Anterior cingulate cortex (tissue), 58 donors: Measurements from ENCODE around the gene AP3D1.
A peak's percentile ranks its signal among the peaks of the same experiment; 100 is the strongest.

Source experiments
- DNase-seq, 58 donors: peaks; one replicate each; lab custom pipeline; 2025; lab: John Stamatoyannopoulos, UW

Gene AP3D1

DNA sequence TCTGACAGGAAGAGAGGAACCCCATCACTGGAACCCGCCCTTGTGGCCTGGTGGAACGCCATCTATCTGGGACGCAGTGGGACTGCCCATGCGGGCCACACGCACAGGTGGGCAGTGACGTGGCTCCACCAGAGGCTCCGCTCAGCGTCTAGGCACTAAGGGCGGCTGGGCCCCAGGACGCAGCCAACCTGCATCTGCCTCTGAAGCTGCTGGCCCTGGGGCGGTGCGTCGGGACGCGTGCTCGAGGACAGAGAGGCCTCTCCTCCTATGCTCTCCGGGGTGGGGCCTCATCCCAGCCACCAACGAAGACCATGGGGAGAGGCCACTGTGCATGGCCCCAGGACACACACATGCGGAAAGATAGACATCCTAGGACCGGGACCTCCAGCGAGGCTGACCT lies 36.5 kb downstream of the AP3D1 start:
- no peak for DNase-seq

DNA sequence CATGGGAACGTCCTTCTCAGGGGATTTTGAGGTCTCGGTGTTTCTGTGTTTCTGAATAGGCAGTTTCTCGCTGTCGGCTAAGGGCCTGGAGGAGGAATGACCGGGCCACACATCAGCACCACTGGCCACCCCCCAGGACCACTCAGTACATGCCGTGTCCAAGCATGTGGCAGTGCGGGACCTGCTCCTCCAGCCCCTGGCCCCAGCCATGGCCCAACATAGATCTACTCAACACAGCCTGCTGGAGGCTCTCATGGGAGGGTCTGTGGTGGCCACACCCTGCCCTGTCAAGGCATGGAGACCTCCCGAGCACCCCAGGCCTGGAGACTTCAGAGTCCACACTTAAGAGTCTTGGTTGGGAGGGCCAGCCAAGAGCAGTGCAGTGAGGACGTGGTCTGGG lies 37.1 kb downstream of the AP3D1 start:
- no peak for DNase-seq

DNA sequence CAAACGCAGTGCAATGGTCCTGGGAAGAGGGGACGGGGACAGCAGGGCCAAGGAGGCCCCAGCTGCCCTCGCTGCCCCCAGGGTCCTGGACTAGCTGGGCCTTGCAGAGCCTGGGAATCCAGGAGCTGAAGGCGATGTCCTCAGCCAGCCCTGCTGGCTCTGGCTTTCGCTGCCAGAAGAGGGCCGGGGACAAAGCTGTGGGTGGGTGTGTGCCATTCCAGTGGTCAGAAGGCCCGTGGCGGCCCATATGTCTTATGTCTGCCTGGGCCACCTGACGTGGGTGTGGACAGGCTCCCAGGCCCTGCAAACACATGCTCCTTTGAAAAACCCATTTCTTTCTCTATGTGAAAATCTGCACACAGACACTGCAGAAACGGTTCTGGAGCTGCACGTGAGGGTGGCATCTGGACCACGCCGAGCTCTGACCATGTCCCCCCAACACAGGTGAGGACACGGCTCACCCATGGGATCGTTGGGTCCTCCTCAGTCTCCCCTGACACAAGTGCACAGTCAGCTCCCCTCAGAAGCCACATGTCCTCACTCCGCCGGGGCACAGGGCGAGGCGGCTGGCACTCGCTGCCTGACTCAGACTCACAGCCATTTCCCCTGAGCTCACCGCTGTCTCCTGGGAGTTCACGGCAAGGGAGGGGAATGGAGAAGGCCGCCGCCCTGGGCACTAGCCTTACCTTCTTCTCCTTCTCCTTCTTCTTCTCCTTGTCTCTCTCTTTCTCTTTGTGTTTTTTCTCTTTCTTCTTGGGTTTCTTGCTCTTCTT lies 37.7 kb downstream of the AP3D1 start:
- no peak for DNase-seq

DNA sequence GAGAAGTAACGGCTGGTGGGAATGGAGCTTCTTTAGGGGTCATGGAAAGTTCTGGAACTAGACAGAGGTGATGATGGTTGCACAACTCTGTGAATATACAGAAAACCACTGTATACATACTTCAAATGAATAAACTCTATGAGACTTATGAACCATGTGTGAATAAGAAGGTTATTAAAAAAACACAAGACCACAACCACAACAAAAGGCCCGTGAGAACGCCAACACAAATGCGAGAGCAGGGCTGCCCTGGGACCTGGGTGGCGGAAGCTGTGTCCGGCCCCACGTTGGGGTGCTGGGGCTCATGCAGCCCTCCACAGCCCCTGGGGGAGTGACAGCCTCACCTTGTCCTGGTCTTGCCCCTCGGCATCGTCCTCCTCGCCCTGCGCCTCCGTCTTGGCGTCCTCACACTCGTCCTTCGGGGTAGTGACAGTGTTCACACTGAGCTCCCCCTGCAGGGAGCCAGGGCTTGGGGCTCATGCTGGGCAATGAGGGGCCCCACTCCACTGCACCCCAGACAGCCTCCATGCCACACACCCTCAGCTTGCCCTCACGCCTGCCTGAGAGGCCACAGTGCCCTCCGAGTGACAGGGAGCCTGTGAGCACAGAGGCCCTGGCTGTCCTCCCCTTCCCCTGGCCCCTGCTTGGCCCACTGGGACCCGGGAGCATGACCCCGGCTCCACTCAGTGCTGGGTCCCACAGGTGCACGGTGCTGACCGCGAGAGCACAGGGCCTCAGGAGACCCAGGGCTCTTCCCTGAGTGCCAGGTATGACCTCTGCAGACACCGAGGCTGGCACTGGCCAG lies 38.6 kb downstream of the AP3D1 start:
- no peak for DNase-seq

DNA sequence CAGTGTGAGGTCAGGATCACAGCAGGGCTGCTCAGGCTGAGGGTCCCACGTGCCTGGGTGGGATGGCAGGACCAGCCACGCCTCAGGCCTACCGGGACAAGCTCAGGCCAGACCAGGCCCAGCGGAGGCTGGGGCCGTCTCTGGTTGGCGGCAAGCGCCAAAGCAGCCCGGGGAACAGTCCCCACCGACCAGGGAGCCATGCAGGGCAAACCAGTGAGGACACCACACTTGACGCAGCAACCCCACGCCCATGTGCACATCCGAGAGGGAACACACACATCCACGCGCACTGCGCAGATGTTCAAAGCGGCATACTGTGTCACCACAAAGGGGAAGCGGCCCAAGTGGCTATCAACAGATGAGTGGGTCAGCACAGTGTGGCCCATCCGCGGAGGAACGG lies 39.5 kb downstream of the AP3D1 start:
- DNase-seq: no peak

DNA sequence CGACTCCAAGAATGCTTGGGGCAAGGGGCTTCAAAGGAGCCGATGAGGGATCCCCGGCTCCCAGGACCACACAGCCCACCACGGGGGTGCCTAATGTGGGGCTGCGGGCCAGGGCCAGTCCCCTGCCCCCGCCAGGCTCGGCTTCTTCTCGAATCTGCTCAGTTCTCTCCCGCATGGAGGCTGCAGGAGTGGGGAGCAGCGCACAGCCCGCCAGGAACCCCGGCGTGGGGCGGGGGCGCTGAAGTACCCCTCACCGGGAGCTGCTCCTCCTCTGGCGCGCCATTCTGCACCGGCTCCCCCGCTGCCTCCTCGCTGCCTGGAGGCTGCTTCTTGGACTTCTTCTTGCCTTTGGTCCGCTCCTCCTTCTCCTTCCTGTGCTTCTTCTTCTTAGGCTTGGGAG lies 39.9 kb downstream of the AP3D1 start:
- no peak for DNase-seq

DNA sequence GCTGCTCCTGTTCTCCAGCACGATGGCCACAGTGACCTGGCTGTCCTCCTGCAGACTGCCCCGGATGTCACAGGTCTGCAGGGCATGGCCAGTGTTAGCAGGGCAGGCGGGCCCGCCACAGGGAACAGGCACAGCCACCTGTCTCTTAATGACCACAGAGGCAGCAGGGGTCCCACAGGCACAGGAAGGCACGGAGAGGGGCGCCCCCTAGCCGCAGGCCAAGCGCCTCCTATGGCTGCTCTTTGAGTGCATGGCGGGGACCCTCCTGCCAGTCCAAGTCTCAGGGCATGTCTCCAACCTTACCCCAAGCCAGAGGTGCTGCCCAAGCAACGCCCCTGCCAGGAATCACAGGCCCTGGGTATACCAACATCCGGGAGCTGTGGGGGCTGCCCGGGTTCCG lies 40.5 kb downstream of the AP3D1 start:
- DNase-seq: no peak

DNA sequence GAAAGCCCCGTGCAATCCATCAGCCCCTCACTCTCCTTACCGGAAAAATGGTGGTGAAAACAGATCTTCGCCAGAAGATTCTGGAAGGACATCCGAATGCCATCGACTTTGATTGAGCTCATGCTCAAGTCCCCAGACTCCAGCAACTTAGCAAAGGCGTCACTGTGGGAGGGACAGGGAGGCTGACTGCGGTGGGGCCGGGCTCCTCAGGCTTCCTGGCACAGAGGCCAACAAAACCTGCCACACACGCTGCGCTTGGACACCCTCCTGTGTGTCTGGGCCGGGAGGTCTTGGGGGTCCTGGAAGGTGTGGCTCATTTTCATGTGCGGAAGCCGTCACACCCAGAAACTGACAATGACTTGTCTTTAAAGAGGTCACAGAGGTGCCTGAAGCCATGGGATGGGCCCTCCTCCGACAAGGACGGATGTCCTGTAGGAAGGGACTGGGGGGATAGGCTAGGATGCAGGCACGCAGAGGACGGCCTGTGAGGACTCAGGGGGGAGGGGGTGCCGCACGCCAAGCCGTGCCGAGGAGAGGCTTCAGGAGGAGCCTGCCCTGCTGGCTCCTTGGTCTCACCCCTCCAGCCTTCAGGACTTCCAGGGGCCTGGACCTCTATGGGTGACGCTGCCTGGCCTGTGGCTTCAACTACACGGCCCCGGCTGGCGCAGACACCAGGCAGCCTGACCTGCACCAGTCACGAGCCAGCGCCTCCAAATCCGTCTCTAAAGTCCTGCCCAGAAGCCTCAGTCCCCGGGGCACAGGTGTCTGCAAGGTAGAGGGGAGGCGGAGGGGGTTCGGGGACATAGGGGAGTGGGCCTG lies 42.1 kb downstream of the AP3D1 start:
- no peak for DNase-seq

DNA sequence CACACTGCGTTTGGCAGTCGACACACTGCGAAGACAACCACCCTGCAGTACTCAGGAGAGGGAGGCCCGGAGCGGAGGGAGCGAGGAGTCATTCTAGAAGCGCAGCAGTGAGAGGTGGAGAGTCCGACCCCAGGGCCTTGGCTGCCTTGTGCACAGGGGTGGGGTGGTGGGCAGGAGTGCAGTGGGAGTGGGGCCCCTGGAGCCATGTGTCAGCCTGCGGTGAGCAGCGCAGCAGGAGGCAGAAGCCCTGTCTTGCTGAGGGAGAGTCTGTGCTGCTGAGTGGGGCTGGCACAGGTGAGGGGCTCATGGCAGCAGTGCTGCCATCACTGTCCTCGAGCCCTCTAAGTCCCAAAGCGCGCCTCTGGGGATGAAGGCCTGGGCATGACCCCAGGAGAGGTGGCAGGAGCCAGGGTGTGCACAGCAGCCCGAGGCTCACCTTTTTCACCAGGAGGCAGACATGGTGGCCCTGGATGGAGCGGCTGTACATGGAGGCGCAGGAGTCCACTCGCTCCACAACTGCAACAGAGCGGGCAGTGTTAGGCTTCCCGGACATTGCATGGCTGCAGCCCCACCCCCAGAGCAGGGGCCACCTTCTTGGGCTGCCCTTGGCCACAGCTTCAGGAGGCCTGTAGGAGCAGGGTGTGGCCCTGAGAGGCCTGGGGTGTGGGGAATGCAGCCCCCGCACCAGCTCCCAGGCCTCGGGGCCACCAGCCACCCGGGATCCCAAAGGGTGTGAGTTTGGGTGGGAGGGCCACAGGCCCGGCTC lies 42.9 kb downstream of the AP3D1 start:
- DNase-seq: no peak

DNA sequence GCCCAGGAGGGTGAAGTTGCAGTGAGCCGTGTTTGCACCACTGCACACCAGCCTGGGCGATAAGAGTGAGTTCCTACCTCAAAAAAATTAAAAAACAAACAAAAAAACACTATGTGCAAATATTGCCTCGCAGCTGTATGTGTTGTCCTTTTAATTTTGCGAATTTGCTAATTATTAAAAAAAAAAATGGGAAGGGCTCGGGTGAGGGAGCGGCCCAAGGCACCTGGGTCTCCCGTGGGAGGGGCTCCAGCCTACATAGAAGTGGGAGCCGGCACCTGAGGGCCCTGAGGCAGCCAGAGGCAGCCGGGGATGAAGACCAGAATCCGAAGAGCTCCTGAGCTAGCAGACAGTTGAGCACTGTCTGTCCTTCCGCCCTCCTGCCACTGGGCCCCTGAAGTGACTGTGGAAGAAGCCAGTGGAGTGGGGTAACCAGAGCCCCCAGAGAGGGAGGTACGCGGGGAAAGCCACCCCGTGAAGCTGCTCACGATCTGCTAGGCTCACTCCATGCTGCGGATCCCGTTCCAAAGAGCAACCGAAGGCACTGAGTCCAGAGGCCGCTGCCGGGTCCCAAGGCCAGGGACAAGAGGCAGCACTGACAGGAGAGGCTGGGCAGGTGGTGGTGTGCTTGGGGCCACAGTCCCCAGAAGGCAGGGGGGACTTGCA lies 48.2 kb downstream of the AP3D1 start:
- DNase-seq: no peak

DNA sequence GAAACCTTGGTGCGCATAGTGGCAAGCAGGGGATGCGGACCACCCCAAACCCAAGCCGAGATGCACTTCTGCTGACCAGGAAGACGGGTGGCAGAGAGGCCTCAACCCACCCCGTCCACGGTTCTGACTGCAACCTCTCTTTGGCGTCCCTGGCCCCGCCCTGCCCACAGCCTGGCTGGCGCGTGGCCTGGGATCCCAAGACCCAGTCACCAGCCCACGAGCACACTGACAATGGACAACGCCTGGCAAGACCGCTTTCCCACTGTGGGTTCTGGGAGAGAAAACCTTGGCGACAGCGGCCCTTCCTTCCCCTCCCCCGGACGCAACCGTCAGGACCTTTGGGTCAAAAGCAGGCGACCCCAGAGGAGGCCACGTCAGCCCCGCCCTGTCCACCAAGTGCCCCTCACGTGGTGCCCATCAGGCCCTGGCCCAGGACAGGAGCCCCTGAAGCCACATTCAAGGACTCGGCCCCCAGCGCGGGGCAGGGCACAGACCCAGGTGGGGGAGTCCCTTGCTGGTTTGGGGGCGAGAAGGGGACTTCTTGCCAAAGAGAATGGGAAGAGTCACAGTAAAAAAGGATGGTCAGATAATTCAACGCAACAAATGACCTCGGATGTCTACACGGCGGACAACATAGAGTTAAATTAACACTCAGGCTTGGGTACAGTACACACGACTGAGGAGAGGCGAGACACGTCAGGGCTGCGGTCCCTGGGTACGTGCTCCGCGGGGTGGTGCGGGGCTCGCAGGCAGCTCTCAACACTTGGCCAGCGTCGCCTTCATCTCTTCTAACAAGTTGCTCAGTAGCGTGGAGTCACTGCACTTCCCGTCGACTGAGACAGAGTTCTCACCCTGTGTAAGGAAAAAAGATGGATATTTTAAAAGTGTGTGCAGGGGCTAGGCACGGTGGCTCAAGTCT lies 49.7 kb downstream of the AP3D1 start:
- peak in 30 of 58 donors; percentile 10 to 78 (median 48) for DNase-seq

DNA sequence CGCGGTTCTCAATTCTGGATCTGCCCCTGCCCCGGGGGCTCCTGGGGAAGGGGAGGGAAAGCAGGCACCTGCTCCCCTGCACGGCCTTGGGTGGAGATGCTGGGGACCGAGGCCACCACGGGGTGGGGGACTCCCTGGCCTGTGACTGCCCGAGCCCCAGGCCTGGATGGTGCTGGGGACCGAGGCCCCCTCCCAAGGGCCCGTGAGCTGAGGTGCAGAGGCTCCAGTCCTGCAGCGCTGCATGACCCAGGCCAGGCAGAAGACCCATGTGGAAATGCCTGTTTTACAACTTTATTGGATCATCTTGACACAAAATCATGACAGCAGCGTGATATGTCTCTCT lies 50.7 kb downstream of the AP3D1 start:
- DNase-seq: no peak

DNA sequence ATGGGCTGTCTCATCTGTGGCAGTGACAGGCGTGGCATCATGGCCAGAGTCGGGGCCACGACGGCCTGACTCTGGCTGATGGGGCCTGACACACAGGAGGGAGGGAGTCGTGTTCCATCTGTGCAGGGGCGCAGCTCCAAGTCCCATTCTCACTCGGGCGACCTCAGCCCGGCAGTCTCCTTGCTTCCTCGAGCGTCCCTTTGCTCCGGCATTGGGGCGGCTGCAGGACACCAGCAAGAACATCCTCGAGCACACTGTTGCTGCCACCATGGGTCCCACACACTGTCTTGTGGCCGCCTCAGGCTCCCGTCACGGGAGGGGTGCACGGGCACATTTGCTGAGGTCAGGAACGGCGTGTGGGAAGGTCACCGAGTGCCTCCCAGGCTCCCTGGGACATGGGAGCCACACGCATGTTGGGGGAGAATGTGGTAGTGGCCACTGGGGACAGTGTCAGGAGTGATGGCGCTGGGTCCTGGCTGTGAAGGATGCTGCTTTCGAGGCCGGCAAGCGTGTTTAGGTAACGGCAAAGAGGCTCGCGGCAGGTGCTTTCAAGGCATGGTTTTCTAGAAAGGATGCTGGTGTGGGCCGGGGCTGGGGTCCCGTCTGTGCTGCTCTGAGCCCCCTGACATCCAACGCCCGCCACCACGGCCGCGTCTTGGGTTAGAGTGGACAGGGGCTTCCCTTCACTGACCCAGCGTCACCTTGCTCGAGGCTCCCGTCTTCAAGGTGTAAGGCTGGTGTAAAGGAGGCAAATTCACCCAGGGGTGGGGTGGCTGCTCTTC lies 51.2 kb downstream of the AP3D1 start:
- DNase-seq: no peak

DNA sequence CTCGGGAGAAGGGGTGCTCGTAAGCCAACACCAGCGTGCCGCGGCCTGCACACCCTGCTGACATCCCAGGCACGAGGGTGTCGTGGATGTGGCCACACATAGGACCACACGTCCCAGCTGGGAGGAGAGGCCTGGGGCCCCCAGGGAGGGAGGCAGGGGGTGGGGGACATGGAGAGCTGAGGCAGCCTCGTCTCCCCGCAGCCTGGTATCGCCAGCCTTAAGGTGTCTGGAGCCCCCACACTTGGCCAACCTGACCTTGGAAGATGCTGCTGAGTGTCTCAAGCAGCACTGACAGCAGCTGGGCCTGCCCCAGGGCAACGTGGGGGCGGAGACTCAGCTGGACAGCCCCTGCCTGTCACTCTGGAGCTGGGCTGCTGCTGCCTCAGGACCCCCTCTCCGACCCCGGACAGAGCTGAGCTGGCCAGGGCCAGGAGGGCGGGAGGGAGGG lies 52.3 kb downstream of the AP3D1 start:
- DNase-seq: no peak

DNA sequence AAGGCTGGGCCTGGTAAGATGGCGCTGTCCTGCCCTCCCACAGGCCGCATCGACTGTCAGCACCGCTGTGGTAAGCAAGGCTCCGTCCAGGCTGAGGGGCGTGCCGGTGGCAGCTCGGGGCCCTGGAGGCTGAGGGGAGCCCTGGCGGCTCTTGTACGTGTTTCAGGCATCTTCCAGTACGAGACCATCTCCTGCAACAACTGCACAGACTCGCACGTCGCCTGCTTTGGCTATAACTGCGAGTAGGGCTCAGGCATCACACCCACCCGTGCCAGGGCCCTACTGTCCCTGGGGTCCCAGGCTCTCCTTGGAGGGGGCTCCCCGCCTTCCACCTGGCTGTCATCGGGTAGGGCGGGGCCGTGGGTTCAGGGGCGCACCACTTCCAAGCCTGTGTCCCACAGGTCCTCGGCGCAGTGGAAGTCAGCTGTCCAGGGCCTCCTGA lies 53.5 kb downstream of the AP3D1 start:
- no peak for DNase-seq

DNA sequence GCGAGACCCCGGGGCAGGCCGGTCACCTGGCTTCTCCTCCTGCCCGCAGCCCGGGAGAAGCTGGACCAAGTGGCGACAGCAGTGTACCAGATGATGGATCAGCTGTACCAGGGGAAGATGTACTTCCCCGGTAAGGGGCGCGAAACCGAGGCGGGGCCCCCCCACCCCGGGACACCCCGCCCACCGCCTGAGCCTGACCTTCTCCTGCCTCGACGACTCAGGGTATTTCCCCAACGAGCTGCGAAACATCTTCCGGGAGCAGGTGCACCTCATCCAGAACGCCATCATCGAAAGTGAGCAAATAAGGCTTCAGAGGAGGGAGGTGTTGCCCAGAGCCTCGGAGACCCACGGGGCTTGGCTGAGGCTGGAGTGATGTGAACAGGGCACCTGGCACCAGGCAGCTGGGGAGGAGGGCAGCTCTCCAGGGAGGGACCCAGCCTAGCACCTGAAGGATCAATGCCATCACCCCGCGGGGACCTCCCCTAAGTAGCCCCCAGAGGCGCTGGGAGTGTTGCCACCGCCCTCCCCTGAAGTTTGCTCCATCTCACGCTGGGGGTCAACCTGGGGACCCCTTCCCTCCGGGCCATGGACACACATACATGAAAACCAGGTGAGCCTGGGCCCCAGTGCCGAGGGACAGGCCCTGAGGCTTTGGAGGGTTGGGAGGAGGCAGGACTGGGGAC lies 54.0 kb downstream of the AP3D1 start:
- peak in 1 of 58 donors; percentile 45 for DNase-seq

DNA sequence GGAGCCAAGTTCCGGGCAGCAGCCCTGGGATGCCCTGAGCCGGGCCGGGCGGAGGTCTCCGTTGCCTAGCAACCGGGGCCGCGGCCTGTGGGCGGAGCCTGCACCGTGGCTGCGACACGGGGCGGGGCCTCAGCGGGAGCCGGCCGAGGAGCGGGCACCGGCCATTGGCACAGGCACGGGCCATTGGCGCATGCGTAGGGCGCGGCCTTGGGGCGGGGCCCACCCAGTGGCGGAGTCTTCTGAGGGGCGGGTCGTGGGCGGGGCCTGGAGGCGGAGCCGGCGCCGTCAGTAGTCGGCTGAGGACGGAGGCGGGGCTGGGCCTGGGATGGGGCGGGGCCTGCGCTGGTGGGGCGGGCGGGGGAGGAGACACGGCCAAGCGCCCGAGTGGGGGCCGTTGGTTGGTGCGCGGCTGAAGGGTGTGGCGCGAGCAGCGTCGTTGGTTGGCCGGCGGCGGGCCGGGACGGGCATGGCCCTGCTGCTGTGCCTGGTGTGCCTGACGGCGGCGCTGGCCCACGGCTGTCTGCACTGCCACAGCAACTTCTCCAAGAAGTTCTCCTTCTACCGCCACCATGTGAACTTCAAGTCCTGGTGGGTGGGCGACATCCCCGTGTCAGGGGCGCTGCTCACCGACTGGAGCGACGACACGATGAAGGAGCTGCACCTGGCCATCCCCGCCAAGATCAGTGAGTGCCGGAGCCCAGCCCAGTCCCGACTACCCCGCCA lies 54.7 kb downstream of the AP3D1 start, which contains the start of gene IZUMO4:
Gene IZUMO4 (plus strand): TSS at position 436 of the 723 bp plus-strand sequence. CDS start 31 bp downstream, at position 467.
- DNase-seq: peak; percentile 79 to 100 (median 99)
